K562 (cell line): ENCODE results near the gene CLN5. TPM values are rescaled to one million over a fixed set of nuclear protein-coding genes. Genes with fewer than 3 reads are reported as not detected.

ENCODE experiments used
- ATAC-seq: fragments of 200-7000 bp; cut with Tn5 transposase; 3 replicates; pipeline ENCODE4 v1.9.1; 2020; ENCODE audit warnings: moderate library complexity
- BruUV-seq: library from RNA; stranded (reverse); fragments of 400-500 nt; replicated peaks from 2 replicates; lab custom pipeline; 2021; lab: Mats Ljungman, UMichigan
- CTCF ChIA-PET: fragments of 300-600 bp; formaldehyde crosslinking; extraction: SDS; loops from one replicate; lab custom pipeline; 2021; ENCODE audit warnings: low intra/inter-chr PET ratio; lab: Yijun Ruan, JAX
- POLR2A ChIA-PET: fragments of 300-600, 350-650 bp; sonication (Branson Sonifier 250); formaldehyde crosslinking; extraction: SDS; loops from one replicate; lab custom pipeline; 2021; ENCODE audit warnings: antibody characterized with exemption, inconsistent platforms; lab: Yijun Ruan, JAX
- DNase-seq, 4 experiments: peaks; one replicate each; pipeline versions ENCODE4 v3.0.0 to v3.0.0-alpha.2; 2011 to 2018; ENCODE audit warnings: low spot score in 3 of 4, mixed read lengths in 3 of 4; ENCODE audit errors: extremely low read depth in 1 of 4
- FAIRE-seq: peaks from 2 replicates; lab custom pipeline; 2011; peaks lifted over from hg19 to GRCh38; lab: Jason Lieb, UNC
- H2AFZ ChIP-seq: 2 replicates; pipeline ENCODE4 v1.6.0; 2011; ENCODE audit warnings: low read depth, low read length, control low read depth, inconsistent platforms
- H3K27ac ChIP-seq: fragments of 200-600 bp; 3 replicates; pipeline ENCODE4 v1.8.0; 2011; ENCODE audit warnings: low read depth, mild to moderate bottlenecking, control low read depth, inconsistent platforms, low read length, moderate library complexity, mixed read lengths; ENCODE audit errors: extremely low read depth
- H3K27me3 ChIP-seq, 2 experiments: fragments of 300-600 bp in 1 of 2; 2 replicates in 1 of 2; 3 replicates in 1 of 2; pipeline versions ENCODE4 v1.6.0 to v1.8.0; 2011; ENCODE audit warnings: inconsistent platforms in 2 of 2, low read length in 2 of 2, mild to moderate bottlenecking in 1 of 2, mixed read lengths in 1 of 2, moderate library complexity in 1 of 2; ENCODE audit not compliant: control insufficient read depth in 2 of 2, insufficient read depth in 2 of 2
- H3K36me3 ChIP-seq: fragments of 300-600 bp; 3 replicates; pipeline ENCODE4 v1.8.0; 2011; ENCODE audit warnings: mild to moderate bottlenecking, low read length, inconsistent platforms; ENCODE audit not compliant: control insufficient read depth, insufficient read depth
- H3K4me1 ChIP-seq, 2 experiments: fragments of 200-600 bp in 1 of 2; replicated peaks in 1 of 2; 2 replicates in 1 of 2; 3 replicates in 1 of 2; pipeline versions ENCODE4 v1.5.1 to v1.8.0; 2011; ENCODE audit warnings: inconsistent platforms in 2 of 2, low read length in 2 of 2, mild to moderate bottlenecking in 1 of 2, mixed read lengths in 1 of 2, moderate library complexity in 1 of 2; ENCODE audit not compliant: control insufficient read depth in 2 of 2, insufficient read depth in 2 of 2
- H3K4me2 ChIP-seq: 2 replicates; pipeline ENCODE4 v1.6.1; 2011; ENCODE audit warnings: low read length, control low read depth, inconsistent platforms, mixed read lengths; ENCODE audit not compliant: insufficient read depth
- H3K4me3 ChIP-seq: fragments of 200-600 bp; sonication (generic), shearing (Covaris generic); 2 replicates; pipeline ENCODE4 v1.5.1; 2016; ENCODE audit warnings: control low read depth, inconsistent platforms
- H3K79me2 ChIP-seq: fragments of 200-600 bp; 3 replicates; pipeline ENCODE4 v1.8.0; 2011; ENCODE audit warnings: low read length, inconsistent platforms; ENCODE audit not compliant: control insufficient read depth, insufficient read depth
- H3K9ac ChIP-seq, 2 experiments: 2 replicates each; pipeline versions ENCODE4 v1.6.0 to v1.6.1; 2011; ENCODE audit warnings: low read depth in 2 of 2, low read length in 2 of 2, control low read depth in 1 of 2, inconsistent platforms in 1 of 2, mild to moderate bottlenecking in 1 of 2, mixed read lengths in 1 of 2; ENCODE audit not compliant: insufficient read depth in 1 of 2
- H3K9me1 ChIP-seq: one replicate; pipeline ENCODE4 v1.6.0; 2011; ENCODE audit warnings: inconsistent platforms, mild to moderate bottlenecking, low read length, moderate library complexity; ENCODE audit not compliant: control insufficient read depth, insufficient read depth
- H3K9me3 ChIP-seq: replicated peaks from 2 replicates; pipeline ENCODE4 v1.5.1; 2011; ENCODE audit warnings: low read depth, low read length, inconsistent platforms; ENCODE audit not compliant: control insufficient read depth, insufficient read depth
- H4K20me1 ChIP-seq: replicated peaks from 2 replicates; pipeline ENCODE4 v1.6.1; 2011; ENCODE audit warnings: low read length, inconsistent platforms, mixed read lengths; ENCODE audit not compliant: control insufficient read depth, insufficient read depth
- ARHGAP35 ChIP-seq: fragments of 450-650 bp; IDR thresholded peaks from 2 replicates; pipeline ENCODE4 v1.6.1; 2018; ENCODE audit not compliant: partially characterized antibody
- ARNT ChIP-seq, 2 experiments: fragments of 450-650 bp; IDR thresholded peaks; 2 replicates each; pipeline ENCODE4 v1.6.1; 2016; ENCODE audit warnings: mild to moderate bottlenecking in 1 of 2
- COPS2 ChIP-seq: fragments of 450-650 bp; conservative IDR thresholded peaks from 2 replicates; pipeline ENCODE4 v1.6.1; 2016; ENCODE audit warnings: mild to moderate bottlenecking, moderate library complexity
- E2F1 ChIP-seq: sonication (generic); formaldehyde crosslinking; IDR thresholded peaks from 2 replicates; pipeline ENCODE4 v1.8.1; 2023; ENCODE audit warnings: mild to moderate bottlenecking, missing genetic modification reagents, moderate library complexity
- ELF4 ChIP-seq: fragments of 450-650 bp; formaldehyde crosslinking; IDR thresholded peaks from 2 replicates; pipeline ENCODE4 v1.4.0; 2022; ENCODE audit warnings: missing genetic modification characterization
- GATAD2A ChIP-seq: fragments of 450-650 bp; IDR thresholded peaks from 2 replicates; pipeline ENCODE4 v1.6.1; 2017
- HDAC8 ChIP-seq: fragments of 450-650 bp; IDR thresholded peaks from 2 replicates; pipeline ENCODE4 v1.6.1; 2016; ENCODE audit warnings: mild to moderate bottlenecking, missing genetic modification characterization, moderate library complexity, missing compliant biosample characterization
- HNRNPLL ChIP-seq: fragments of 200-400 bp; formaldehyde crosslinking; IDR thresholded peaks from 2 replicates; pipeline ENCODE4 v1.6.1; 2017; ENCODE audit warnings: low read length, low read depth, mild to moderate bottlenecking; ENCODE audit not compliant: poor library complexity, severe bottlenecking
- NR4A1 ChIP-seq, 2 experiments: fragments of 250-450 bp in 1 of 2; fragments of 450-650 bp in 1 of 2; sonication (Bioruptor Pico) in 1 of 2; IDR thresholded peaks; 2 replicates each; pipeline versions ENCODE4 v1.4.0 to v1.6.1; 2016 to 2020; ENCODE audit warnings: mild to moderate bottlenecking in 2 of 2, missing compliant biosample characterization in 1 of 2, missing genetic modification characterization in 1 of 2, moderate library complexity in 1 of 2
- NUFIP1 ChIP-seq: fragments of 450-650 bp; IDR thresholded peaks from 2 replicates; pipeline ENCODE4 v1.6.1; 2018; ENCODE audit not compliant: partially characterized antibody
- RHOXF2B ChIP-seq: fragments of 250-450 bp; sonication (Bioruptor Pico); conservative IDR thresholded peaks from 2 replicates; pipeline ENCODE4 v1.5.1; 2021
- TAF7 ChIP-seq: fragments of 450-650 bp; IDR thresholded peaks from 2 replicates; pipeline ENCODE4 v1.6.1; 2016; ENCODE audit warnings: missing genetic modification characterization, missing compliant biosample characterization
- ZBTB11 ChIP-seq, 3 experiments: fragments of 200-800 bp in 1 of 3; fragments of 250-450 bp in 1 of 3; fragments of 450-650 bp in 1 of 3; sonication (Bioruptor Pico) in 1 of 3; sonication (Bioruptor generic) in 1 of 3; formaldehyde crosslinking in 1 of 3; IDR thresholded peaks; 2 replicates each; pipeline versions ENCODE4 v1.6.1 to v1.8.0; 2016 to 2022; ENCODE audit warnings: mild to moderate bottlenecking in 2 of 3, missing genetic modification characterization in 2 of 3, missing compliant biosample characterization in 1 of 3, moderate library complexity in 1 of 3
- ZNF146 ChIP-seq: IDR thresholded peaks from one replicate; pipeline ENCODE4 v1.6.1; 2018; ENCODE audit warnings: missing compliant biosample characterization; ENCODE audit not compliant: unreplicated experiment
- ZNF311 ChIP-seq: fragments of 250-450 bp; sonication (Bioruptor Pico); IDR thresholded peaks from 2 replicates; pipeline ENCODE4 v1.4.0; 2020; ENCODE audit warnings: mild to moderate bottlenecking, moderate library complexity
- ZNF316 ChIP-seq: fragments of 450-650 bp; IDR thresholded peaks from 2 replicates; pipeline ENCODE4 v1.6.1; 2016
- ZNF347 ChIP-seq: fragments of 450-650 bp; formaldehyde crosslinking; IDR thresholded peaks from 2 replicates; pipeline ENCODE4 v1.4.0; 2020; ENCODE audit warnings: low read depth, mild to moderate bottlenecking, moderate library complexity
- WGBS: fragments of 100-300 bp; shearing (Covaris generic); methylation state at CpG from one replicate; pipeline ENCODE4 v1.1.6; 2016; ENCODE audit warnings: low coverage, mixed read lengths; ENCODE audit not compliant: insufficient coverage; ENCODE audit errors: missing lambda C conversion rate; 5-methylcytosine and 5-hydroxymethylcytosine counted together
- in situ Hi-C: fragments of 300-500 bp; cut with MboI; formaldehyde crosslinking; loops from 4 replicates; pipeline ENCODE4 v1.15.0; 2018; ENCODE audit warnings: inconsistent platforms, mixed read lengths
- intact Hi-C: fragments of 100-400 bp; cut with micrococcal nuclease; formaldehyde crosslinking; loops from 2 replicates; pipeline ENCODE4 v1.14.2; 2022
- polyA plus RNA-seq, 8 experiments: library from polyadenylated mRNA; depleted of rRNA in 4 of 8; stranded (reverse) in 5 of 8; unstranded in 3 of 8; fragments of >200 nt; fragmentation: Nextera tagmentation in 2 of 8; fragmentation: Illumina TruSeq in 1 of 8; extraction: Ambion mirVana in 2 of 8; extraction: Trizol in 1 of 8; gene quantifications; 2 replicates each; pipeline versions ENCODE4 v1.2.1 to v1.2.3, GENCODE V29; 2011 to 2014; ENCODE audit warnings: inconsistent platforms in 1 of 8, missing spikeins in 1 of 8
- total RNA-seq, 7 experiments: library from RNA; depleted of rRNA in 6 of 7; stranded (reverse); fragments of >200 nt in 6 of 7; fragmentation: Illumina TruSeq in 2 of 7; extraction: Trizol in 2 of 7; gene quantifications; 2 replicates each; pipeline versions ENCODE4 v1.2.1 to v1.2.3, GENCODE V29; 2011 to 2021; ENCODE audit warnings: low replicate concordance in 1 of 7

The CLN5 gene
- total and polyA plus RNA-seq, 9 of the 15 experiments (the other 6 are each of a cell fraction or from before 2014, with no cell fraction given): 4.6 to 11.5 (median 7.2) TPM

- intact Hi-C loops: no loop called here
- 4% methylated on average over 5 of the region's 5 CpGs for WGBS
- Histone ChIP-seq H3K27me3 (no peaks in the 10 kb centered on the region), H2AFZ (no peak overlapping the region), H3K4me3 (no peak overlapping the region), H3K79me2 (no peaks in the 10 kb centered on the region), H3K9me3 (no peaks in the 10 kb centered on the region), H3K9me1 (no peaks in the 10 kb centered on the region), H3K4me1 (no peaks in the 10 kb centered on the region), H4K20me1 (no peaks in the 10 kb centered on the region), H3K4me2 (no peak overlapping the region), H3K36me3 (no peaks in the 10 kb centered on the region), H3K27ac (no peak overlapping the region), H3K9ac (no peak overlapping the region)
- ChIA-PET CTCF (no interaction called here), POLR2A (interaction anchor here (2.0 kb wide), 1 partner anchor 9 kb away, joined by 13 read pairs; no protein-coding TSS in a partner anchor)
- TF ChIP-seq ZNF311 (CRISPR knock-in tag) (no peak), NUFIP1 (no peak), HNRNPLL (no peak), NR4A1 (CRISPR knock-in tag; IDR thresholded peaks at IDR 0.05) (no peak), NR4A1 (tag; IDR thresholded peaks at IDR 0.05) (no peak), ZBTB11 (CRISPR knock-in tag; IDR thresholded peaks at IDR 0.05) (no peak), TAF7 (tag) (no peak), COPS2 (no peak), ZNF146 (CRISPR knock-in tag) (no peak), E2F1 (CRISPR knock-in tag) (no peak), ARHGAP35 (no peak), ZNF347 (CRISPR knock-in tag) (no peak), ELF4 (CRISPR knock-in tag) (no peak), ARNT (IDR thresholded peaks at IDR 0.05) (no peak), RHOXF2B (CRISPR knock-in tag) (no peak), ZNF316 (no peak), GATAD2A (no peak), HDAC8 (tag) (no peak)
- in situ Hi-C loops: no loop called here
- BruUV-seq: no TSS peak
- FAIRE-seq (no peak), ATAC-seq (no peak), DNase-seq (no peak)
Measured at GRCh38 chr13:77034881-77035280, 43.0 kb downstream of the CLN5 start.
